ENCODE measurements around the gene MAEA.

Gene MAEA

DNA sequence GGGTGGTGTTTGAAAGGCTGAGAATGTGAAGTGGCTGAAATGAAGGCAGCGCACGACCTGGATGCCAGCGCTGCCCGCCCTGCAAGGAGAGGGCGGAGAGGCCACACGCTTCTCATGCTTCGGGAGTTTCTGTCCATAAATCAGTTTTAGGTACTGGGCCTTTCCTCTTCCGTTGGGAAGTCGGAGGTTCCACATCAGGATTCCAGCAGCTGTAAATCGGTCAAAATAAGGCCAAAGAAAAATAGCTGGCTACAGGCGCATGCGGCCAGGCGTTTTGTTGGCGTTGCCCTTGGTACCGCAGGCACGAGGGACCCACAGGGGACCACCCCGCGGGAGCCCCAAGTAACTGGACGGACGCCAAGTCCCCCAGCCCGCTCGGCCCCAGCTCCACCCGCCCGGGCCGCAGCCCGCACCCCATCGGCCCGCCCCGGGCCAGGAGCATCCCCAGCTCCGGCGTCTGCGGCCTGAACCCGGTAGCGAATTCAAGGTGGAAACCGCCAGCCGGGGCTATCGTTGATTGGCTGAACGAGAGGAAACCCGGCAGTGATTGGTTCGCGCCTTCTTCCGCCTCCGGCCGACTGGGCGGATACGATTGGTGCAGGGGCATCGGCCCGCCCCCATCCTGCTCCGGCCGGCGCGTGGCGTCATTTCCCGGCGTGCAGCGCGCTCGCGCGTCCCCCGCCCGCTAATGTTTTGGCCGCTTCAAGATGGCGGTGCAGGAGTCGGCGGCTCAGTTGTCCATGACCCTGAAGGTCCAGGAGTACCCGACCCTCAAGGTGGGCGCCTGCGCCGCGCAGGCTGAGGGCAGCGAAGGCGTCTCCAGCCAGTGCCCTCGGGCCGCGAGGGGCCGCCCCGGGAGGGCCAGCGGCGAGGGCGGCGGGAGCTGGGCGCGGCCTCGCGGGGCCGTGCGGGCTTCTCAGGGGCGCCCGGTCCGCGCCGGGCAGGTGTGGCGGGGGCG lies at the start of gene MAEA:
Gene MAEA (plus strand): TSS at position 685 of the 958 bp plus-strand sequence. CDS start 23 bp downstream, at position 708.
- peak; percentile 98 for DNase-seq

DNA sequence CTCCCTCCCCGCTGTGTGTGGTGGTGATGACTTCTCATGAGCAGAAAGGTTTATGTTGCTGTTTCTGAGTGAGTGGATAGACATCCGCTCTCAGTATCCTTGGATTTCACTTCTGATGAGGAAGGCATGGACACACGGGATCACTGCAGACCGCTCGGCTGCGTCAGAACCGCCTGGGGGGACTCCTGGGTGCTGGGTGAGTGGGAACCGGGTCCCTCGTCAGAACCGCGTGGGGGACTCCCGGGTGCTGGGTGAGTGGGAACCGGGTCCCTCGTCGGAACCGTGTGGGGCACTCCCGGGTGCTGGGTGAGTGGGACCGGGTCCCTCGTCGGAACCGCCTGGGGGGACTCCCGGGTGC lies 49.8 kb upstream of the MAEA start:
- no peak for DNase-seq

DNA sequence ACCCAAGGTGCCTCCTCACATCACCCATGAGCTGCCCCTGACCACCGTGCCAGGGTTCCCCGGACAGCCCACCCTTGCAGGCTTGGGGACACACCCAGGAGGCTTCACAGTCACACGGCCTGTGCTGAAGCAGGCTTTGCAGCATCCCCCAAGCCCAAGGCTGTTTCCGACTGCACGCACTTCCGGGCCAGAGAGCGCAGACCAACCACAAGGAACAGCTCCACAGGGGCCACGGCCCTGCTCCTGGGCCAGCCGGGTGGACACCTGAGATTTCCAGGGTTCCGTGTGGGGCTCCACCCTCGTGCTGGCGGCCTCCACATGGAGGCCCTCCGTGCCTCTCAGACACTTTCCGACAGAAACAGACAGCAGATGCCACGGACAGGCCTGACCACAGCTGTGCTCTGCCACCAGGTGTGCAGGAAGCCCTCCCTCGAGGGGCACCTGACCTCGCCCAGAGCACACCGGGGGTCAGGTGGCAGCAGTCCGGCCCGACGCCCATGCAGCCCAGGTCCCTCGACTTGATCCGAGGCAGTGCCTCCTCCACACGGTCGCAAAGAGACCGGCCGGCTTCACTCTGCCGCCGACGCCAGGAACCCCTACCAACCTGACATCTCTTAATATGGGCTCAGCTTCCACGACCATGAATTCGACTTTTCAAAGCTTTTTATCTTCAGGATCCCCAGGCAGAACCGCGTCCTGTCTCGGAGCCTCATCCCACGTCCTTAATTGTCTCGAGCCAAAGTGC lies 48.8 kb upstream of the MAEA start:
- DNase-seq = no peak

DNA sequence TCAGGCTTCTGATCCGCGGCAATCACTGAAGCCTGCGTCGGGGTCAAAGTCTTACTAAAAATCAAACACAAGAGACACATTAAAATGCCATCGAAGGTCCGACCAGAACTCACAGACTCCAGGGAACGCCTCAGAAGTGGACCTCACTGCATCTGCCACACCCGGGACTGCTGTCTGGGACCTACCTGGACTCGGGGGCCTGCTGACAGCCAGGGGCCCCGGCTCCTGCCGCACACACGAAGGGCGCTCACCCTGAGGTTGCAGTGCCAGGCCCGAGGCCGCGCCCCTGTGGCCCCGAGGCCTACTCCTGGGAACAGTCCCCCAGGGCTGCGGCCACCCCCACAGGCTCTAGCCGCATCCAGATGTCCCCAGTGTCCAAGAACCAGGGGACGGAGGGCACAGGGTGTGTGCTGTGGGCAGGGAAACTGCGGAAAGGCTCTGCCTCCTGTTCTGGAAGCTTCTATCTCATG lies 48.2 kb upstream of the MAEA start:
- no peak for DNase-seq

DNA sequence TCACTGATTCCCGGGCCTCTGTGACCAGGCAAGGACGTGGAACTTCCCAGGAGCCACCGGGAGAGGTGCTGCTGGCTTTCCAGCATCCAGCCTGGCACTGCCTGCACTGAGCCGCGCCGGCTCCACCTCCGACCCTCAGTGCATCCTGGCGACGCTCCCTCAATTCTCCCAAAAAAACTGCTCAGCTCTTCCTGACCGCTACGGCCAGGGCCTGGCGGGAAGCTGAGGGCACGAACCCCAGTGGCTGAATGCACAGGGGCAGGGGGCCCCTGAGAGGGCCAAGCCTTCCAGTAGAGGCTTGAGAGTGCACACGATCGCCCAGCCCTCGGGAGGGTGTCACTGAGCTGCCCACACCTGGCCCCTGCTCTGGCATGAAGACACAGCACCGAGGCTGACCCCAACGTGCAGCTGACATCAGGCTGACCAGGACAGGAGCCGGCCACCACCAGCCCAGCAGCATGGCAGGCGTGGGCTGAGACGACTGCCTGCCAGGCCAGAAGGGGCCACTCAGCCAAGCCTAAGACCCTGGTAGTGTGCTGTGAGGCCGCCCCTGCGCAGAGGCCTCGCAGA lies 47.7 kb upstream of the MAEA start:
- no peak for DNase-seq

DNA sequence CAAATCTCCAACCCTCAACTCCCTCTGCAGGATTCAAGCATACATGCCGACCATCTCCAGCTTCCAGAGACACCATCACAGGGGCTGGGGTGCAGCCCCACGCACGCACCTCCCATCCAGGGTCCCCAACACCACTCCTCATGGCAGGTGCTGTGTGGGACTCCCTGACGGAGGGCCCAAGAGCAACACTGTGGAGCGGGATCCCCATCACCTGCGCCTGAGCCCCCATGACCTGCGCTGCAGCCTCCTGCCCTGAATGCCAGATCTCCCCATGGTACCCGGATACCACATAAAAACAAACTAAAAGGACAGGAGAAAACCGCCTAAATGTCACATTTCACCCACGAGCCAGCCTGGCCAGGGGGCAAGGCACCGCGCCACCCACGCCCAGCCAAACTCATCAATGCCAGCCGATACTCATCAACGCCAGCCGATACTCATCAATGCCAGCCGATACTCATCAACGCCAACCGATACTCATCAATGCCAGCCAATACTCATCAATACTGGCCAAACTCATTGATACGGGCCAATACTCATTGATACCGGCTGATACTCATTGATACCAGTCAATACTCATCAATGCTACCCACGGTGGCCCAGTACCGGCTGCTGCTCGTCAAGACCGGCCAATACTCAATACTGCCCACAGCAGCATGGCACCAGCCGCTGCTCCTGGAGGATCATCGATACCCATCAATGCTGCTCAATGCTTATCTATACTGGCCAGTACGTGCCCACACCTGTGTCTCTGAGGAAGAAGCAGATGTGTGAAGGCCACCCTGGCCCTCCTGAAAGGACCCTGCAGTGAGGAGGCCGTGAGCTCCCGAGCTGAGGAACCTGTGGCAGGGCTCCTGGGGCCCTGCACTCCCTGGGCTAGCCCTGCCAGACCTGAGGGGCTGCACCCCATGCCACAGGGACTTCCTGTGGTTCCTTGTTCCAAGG lies 46.9 kb upstream of the MAEA start:
- no peak for DNase-seq

DNA sequence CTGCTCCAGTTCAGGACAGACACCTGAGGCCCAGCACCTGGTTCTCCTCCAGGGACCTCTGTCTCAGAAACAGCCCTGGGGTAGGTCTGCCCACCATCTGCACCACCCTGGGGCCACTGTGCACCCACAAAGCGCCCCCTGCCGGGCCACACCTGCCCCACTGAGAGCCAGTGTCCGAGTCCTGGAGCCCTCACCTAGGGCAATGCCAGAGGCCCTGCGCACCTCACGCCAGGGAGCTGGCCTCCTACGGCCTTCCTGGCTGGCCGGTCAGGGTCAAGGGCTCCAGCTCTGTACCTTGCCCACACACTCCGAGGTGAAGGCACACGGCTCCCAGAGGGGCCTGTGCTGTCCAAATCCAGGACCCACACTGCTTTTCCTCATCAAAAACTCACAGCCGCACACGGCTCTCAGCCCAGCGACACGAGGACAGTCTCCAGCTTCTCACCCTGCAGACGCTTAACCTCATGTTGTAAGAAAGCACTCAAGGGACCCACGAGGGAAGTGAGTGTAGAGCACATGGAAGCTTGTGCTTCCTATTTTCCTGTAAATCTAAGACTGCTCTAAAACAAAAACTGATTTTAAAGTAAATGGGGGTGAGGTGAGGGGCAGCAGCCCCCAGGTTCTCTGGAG lies 46.1 kb upstream of the MAEA start:
- peak; percentile 22 for DNase-seq

DNA sequence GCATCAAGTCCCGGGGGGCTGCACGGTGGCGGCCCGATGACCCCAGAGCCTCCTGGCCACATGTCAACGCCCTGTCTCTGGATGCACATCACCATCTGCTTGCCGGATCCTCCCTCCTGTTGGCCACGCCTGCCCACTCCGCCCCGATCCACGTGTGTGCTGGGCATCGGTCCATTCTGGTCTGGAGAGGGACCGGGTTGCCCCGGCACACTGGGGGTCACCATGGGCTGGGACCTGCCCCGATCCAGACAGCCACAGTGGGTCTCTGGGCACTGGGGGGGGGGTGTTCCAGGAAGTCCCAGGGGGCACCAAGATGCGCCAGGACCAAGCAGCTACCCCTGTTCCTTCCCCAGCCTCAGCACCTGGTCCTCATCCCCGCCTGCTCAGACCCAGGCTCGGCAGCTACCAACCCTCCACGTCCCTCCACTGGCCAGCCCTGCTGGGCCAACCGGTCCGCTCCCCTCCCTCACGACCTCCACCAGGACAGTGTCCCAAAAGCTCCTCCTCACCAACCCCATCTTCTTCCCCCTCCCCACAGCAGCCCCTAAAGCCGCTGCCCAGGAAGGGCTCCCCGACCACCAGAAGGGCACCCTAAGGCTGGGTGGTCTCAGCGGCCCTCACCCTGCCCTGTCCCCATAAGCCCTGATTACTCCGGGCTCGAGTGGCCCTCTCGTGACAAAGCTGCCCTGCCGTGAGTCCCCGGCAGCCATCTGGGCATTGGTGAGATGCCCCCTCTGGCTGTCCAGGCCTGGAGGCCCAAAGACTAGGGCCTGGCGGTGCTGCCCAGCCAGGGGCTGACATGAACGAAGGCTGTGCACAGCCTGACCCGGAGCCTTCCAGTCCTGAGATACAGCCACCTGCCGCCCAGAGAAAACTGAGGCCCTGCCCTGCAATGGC lies 45.4 kb upstream of the MAEA start:
- no peak for DNase-seq

DNA sequence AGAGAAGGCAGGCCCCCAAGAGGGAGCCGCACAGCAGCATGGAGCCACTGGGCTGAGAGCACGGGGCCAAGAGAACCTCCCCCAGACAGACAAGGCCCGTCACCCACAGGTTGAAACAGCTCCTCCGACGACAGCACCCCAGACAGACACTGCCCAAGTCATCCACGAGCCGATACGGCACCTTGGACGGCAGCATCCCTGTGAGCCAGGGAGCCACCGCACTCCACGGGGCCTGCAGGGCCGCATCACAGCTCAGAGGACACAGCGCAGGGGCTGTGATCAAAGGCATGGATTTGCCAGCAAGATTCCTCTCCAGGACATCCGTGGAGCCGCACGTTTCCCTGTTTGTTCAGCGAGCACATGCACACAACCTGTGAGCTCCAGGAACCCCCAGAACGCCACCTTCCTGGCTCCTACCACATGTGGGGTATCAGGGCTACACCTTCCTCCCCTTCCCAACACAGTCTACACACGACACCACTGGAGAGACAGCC lies 44.7 kb upstream of the MAEA start:
- DNase-seq = no peak

DNA sequence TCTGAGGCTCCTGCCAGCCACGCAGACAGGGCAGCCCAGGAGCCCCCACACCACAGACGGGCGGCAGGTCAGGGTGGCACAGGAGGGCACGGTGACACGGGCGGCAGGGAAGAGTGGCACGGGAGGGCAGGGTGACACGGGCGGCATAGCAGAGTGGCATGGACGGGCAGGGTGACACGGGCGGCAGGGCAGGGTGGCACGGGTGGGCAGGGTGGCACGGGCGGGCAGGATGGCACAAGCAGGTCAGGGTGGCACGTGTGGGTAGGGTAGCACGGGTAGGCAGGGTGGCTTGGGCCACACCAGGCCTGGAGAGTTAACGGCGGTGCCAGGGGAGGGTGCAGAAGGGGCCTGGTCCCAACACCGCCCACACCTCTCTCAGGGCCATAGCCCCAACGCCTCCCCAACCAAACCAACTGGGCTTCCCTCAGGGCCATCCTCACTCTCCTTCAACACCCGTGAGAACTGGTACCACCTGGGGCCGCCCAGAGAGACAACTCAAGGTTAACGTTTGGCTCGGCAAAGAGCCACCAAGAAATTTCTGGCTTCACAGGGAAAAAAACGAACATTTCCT lies 44.1 kb upstream of the MAEA start:
- DNase-seq = no peak

DNA sequence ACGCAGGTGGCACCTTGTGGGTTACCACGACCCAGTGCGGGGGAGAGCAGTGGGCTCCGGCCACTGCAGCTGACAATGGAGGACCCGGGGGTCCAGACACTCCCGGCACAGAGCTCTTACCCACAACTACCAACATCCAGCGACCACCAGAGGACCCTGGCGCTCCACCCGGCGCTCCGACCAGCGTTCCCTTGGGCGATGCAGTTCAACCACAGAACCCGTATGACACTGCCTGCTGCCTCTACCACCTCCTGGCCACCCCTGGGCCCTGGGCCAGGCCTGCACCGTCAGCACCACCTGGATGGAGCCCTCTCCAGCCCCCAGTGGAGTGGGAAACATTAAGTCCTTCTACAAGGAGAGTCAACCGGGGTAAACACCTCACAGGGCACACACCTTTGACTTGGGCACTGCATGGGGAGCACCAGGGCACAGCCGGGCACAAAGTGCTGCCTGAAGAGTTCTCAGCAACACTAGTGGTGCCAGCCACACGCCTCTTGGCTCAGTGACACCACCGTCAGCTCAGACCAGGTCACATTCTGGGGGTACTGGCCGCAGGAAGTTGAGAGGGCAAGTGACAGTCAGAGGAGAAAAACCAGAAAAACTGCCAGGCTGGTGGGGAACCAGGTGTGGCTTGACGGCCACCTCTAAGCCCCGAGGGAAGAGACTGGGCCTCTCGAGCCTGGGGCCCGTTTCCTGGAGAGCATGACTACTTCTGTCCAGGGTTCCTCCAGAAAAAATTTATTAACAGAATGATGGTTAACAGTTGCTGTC lies 43.4 kb upstream of the MAEA start:
- no peak for DNase-seq

DNA sequence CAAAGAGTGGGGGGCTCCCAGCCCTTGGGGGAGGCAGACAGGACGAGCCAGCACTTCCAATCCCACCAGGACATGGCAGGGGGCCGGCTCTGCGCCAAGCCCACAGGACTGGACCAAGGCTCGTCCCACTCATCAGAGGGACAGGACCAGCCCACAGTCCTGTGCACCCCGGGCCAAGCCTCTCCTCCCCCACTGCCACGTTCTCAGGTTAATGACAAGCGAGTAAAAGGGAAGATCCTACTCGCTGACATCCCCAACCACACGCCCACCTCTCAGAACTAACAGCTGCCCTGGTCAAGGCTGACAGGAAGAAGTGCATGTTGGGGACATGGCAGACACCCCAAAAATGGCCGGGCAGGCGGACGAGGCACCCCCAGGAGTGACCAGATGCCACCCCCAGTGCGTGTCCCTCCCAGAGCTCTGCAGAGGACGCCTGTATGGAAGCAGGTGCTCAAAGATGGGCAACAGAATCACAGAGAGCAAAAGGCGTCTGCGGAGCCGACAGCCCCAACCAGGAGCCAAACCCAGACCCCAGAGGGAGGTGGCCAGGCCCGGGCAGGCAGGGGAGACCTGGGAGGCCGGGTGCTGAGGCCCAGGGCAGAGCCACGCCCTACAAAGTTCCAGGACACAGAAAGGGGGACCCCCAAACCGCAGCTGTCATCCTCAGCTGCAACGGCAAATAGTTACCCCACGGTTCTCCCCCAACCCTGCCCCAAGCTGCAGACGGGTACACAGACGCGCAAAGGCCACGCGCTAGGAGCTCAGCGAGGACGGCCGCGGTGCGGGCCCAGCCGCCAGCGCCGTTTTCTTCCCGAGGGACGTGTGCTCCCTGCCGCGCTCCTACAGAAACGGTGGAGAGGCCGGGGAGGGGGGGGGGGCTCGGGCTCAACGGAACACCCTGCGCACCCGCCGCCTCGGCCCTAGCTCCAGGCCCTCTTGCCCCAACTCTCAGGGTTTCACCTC lies 42.5 kb upstream of the MAEA start:
- DNase-seq = peak; percentile 29

DNA sequence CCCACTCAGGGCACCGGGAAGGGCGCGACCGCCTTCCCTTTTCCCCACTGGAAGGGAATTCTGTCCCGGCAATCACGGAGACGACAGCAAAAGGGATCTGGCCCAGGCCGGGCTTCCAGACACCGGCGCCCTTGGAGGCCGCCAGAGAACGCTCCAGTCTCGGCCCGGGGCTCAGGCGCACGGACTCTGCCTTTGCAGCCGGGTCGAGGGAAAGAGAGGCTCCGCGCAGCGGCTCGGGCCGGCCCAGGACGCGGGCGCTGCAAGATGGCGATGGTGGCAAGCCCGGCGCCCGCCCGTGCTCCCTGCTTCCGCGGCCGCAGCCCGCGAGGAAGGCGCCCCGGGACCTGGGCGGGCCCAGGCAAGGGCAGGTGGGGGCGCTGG lies 41.8 kb upstream of the MAEA start:
- DNase-seq = peak; percentile 51

DNA sequence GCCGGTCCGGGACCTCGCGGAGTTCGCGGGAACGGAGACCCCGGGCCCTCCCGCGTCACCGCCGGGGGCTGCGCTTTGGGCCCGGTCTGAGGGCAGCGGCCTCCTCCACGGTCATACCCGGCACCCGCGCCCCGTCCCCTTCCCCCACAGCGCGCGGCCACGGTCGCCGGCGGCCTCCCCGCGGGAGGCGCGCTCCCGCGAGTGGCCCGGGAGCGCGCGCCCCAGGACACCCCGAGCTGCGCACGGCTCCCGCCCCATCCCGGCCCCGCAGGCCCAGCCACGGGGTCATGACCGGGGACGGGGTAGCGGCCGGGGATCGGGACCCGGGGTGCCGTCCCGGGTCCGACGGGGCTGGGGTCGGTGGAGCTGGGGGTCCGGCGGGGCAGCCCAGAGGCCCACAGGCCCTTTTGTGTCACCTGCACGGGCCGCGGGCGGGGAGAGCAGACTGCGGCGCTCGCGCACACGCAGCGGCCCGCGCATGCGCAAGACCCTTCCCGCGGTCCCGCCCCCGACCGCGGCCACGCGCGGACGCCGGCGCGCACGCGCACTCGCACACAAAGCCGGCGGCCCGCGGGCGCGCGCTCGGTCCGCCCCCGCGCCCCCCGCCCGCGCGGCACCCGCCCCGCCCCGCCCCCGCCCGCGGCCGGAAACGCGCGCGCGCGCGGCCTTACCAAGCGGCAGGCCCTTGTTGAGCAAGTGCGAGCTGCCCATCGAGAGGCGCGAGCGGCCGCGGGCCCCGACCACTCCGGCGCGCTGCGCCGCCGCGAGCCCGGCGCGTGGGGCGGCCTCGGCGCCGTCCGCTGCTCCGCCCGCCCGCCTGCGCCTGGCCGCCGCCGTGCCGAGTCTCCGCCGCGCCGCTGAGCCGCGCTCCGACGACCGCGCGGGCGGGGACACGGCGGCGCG lies 41.2 kb upstream of the MAEA start, which contains the start of gene CTBP1:
Gene CTBP1 (minus strand): TSS at position 886 of the 903 bp plus-strand sequence. CDS start 7,799 bp downstream, outside the sequence.
- peak; percentile 95 for DNase-seq

DNA sequence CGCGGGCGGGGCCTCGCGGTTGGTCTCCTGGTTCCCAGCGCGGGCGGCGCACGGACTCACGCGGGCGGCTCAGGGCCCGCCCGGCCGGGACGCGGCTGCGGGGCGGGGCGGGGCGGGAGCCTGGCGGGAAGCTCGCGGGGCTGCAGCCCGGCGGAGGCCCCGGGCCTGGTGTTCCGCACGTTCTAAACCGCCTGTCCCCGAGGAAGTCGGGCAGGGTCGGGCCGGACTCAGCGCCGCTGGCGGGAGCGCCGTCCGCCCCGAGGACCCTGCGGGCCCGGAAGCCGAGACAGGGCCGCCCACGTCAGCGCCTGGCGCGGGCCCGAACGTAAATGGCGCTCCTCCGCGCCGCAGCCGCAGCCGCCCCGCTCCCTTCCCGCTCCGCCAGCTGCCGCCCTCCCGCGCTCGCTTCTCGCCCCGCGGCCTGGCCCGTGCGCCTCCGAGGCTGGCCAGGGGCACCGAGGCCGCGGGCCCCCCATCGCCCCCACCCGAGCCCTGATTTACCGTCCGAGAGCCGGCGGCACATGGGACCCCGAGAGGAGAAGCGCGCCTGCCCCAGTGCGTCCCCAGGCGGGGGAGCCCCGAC lies 40.5 kb upstream of the MAEA start:
- DNase-seq = peak; percentile 93

DNA sequence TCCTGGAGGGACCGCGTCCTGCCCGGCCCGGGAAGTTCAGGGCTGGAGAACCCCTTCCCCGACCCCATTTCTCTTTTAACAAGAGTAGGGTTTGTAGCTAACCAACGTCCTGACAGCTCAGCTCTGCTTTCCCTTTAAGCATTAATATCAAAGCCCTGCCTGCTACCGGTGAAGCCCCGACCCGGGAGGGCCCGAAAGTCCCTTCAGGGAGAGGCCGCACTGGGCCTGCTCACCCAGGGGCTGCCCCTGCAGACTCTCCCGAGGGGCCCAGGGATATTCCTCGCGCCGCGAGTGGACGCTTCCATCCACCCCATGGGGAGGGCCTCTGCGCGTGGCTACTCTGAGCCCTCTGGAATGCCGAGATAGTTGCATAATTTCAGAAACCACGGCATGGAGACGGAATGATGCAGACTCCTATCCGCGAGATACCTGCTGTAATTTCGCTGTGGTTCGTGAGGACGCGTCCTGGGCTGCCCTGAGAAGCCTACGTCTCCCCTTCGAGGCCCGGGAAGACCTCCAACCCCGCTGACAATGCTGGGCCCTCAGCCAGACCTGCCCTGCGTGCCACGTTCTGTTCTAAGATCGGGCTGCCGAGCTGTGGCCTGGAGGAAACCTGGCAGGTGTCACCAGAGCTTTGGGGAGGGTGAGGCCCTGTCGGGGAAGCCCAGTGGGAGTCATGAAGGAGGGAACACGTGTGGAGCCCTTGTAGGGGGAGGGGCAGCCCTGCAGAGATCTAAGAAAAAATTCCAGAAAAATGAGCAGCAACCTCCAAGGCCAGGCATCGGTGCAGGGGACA lies 39.8 kb upstream of the MAEA start:
- peak; percentile 43 for DNase-seq
